ENCODE data around the gene POP4.

Gene POP4

GRCh38 chr19:29583196-29583999, 22.7 kb upstream of the POP4 start:
- ATAC-seq (ENCODE audit: insufficient read depth, low read depth) = no peak
- no peak for DNase-seq
- Histone ChIP-seq H3K4me2 (ENCODE audit: insufficient read depth, low read length) (no peak overlapping the region), H3K79me2 (ENCODE audit: insufficient read depth, low read length) (no peaks in the 10 kb centered on the region), H3K27me3 (ENCODE audit: insufficient read depth, low read length, poor library complexity) (no peaks in the 10 kb centered on the region), H3K4me1 (ENCODE audit: insufficient read depth, low read length) (0 out of 2 replicates have a peak, but pooled peaks cover 3% of the 10 kb centered on the region), H3K9me3 (ENCODE audit: insufficient read depth, low read length, severe bottlenecking) (no peaks in the 10 kb centered on the region), H3K9ac (ENCODE audit: low read depth, low read length) (no peak overlapping the region), H3K36me3 (ENCODE audit: insufficient read depth, low read length) (no peaks in the 10 kb centered on the region), H3K27ac (ENCODE audit: low read length) (no peak overlapping the region), H3K4me3 (ENCODE audit: low read depth in 1 of 2, low read length in 2 of 2) (no peak overlapping the region), H4K20me1 (ENCODE audit: insufficient read depth, low read length) (no peaks in the 10 kb centered on the region), H2AFZ (ENCODE audit: low read depth, low read length) (no peak overlapping the region)
- TF ChIP-seq EZH2 (IDR thresholded peaks at IDR 0.05; ENCODE audit: borderline replicate concordance, low read depth, low read length, severe bottlenecking) = no peak
- no peak for TF ChIP-seq CTCF (IDR thresholded peaks at IDR 0.05; ENCODE audit: borderline replicate concordance, extremely low read depth, low read length, poor library complexity, severe bottlenecking)

GRCh38 chr19:29586401-29586800, 19.7 kb upstream of the POP4 start:
- ATAC-seq (ENCODE audit: insufficient read depth, low read depth) = no peak
- Histone ChIP-seq H3K36me3 (ENCODE audit: insufficient read depth, low read length) (no peaks in the 10 kb centered on the region), H2AFZ (ENCODE audit: low read depth, low read length) (no peak overlapping the region), H3K9me3 (ENCODE audit: insufficient read depth, low read length, severe bottlenecking) (no peaks in the 10 kb centered on the region), H3K4me1 (ENCODE audit: insufficient read depth, low read length) (0 out of 2 replicates have a peak, but pooled peaks cover 3% of the 10 kb centered on the region), H3K4me3 (ENCODE audit: low read depth in 1 of 2, low read length in 2 of 2) (no peak overlapping the region), H3K9ac (ENCODE audit: low read depth, low read length) (no peak overlapping the region), H3K27ac (ENCODE audit: low read length) (no peak overlapping the region), H3K79me2 (ENCODE audit: insufficient read depth, low read length) (no peaks in the 10 kb centered on the region), H3K27me3 (ENCODE audit: insufficient read depth, low read length, poor library complexity) (peaks cover 10% of the 10 kb centered on the region), H3K4me2 (ENCODE audit: insufficient read depth, low read length) (no peak overlapping the region), H4K20me1 (ENCODE audit: insufficient read depth, low read length) (no peaks in the 10 kb centered on the region)
- no peak for DNase-seq
- TF ChIP-seq CTCF (IDR thresholded peaks at IDR 0.05; ENCODE audit: borderline replicate concordance, extremely low read depth, low read length, poor library complexity, severe bottlenecking) = no peak
- no peak for TF ChIP-seq EZH2 (IDR thresholded peaks at IDR 0.05; ENCODE audit: borderline replicate concordance, low read depth, low read length, severe bottlenecking)

GRCh38 chr19:29587059-29587458, 19.0 kb upstream of the POP4 start:
- ATAC-seq (ENCODE audit: insufficient read depth, low read depth) (no peak), DNase-seq (no peak)
- no peaks in the 10 kb centered on the region for H3K9me3 ChIP-seq (ENCODE audit: insufficient read depth, low read length, severe bottlenecking)
- TF ChIP-seq EZH2 (IDR thresholded peaks at IDR 0.05; ENCODE audit: borderline replicate concordance, low read depth, low read length, severe bottlenecking) (no peak), CTCF (IDR thresholded peaks at IDR 0.05; ENCODE audit: borderline replicate concordance, extremely low read depth, low read length, poor library complexity, severe bottlenecking) (no peak)
- H3K4me3 ChIP-seq (ENCODE audit: low read depth in 1 of 2, low read length in 2 of 2) = no peak overlapping the region
- H3K9ac ChIP-seq (ENCODE audit: low read depth, low read length) = no peak overlapping the region
- no peak overlapping the region for H3K27ac ChIP-seq (ENCODE audit: low read length)
- no peak overlapping the region for H2AFZ ChIP-seq (ENCODE audit: low read depth, low read length)
- no peaks in the 10 kb centered on the region for H3K36me3 ChIP-seq (ENCODE audit: insufficient read depth, low read length)
- peaks cover 11% of the 10 kb centered on the region for H3K27me3 ChIP-seq (ENCODE audit: insufficient read depth, low read length, poor library complexity)
- H3K79me2 ChIP-seq (ENCODE audit: insufficient read depth, low read length) = no peaks in the 10 kb centered on the region
- no peak overlapping the region for H3K4me2 ChIP-seq (ENCODE audit: insufficient read depth, low read length)
- H3K4me1 ChIP-seq (ENCODE audit: insufficient read depth, low read length) = 0 out of 2 replicates have a peak, but pooled peaks cover 3% of the 10 kb centered on the region
- no peaks in the 10 kb centered on the region for H4K20me1 ChIP-seq (ENCODE audit: insufficient read depth, low read length)

Measured in DND-41 (cell line).